SK-N-SH (cell line): ENCODE measurements around the gene POLL. TPM values are rescaled to one million over a fixed set of nuclear protein-coding genes. Genes with fewer than 3 reads are reported as not detected.

Experiments used
- CTCF ChIA-PET: fragments of 300-600, 350-600 bp; formaldehyde crosslinking; extraction: SDS; loops from one replicate; lab custom pipeline; 2021; lab: Yijun Ruan, JAX
- POLR2A ChIA-PET: fragments of 350-600 bp; sonication (Branson Sonifier 250); formaldehyde crosslinking; extraction: SDS; loops from one replicate; lab custom pipeline; 2020; ENCODE audit warnings: antibody characterized with exemption, inconsistent platforms; lab: Yijun Ruan, JAX
- DNase-seq: peaks from one replicate; pipeline ENCODE4 v3.0.0; 2012
- H2AFZ ChIP-seq: fragments of 200-600 bp; sonication (generic); 2 replicates; pipeline ENCODE4 v1.8.1; 2016; ENCODE audit warnings: antibody characterized with exemption, mild to moderate bottlenecking, low read depth
- H3F3A ChIP-seq: fragments of 200-600 bp; sonication (generic); replicated peaks from 2 replicates; pipeline ENCODE3; 2016; ENCODE audit warnings: antibody characterized with exemption, mild to moderate bottlenecking; ENCODE audit not compliant: insufficient read depth
- H3K27ac ChIP-seq, 2 experiments: fragments of 200-500 bp in 1 of 2; fragments of 200-600 bp in 1 of 2; sonication (Bioruptor generic) in 1 of 2; sonication (generic), shearing (Covaris generic) in 1 of 2; 2 replicates each; pipeline versions ENCODE4 v1.5.1 to v1.6.1; 2014 to 2016; ENCODE audit warnings: low read depth in 2 of 2, inconsistent platforms in 1 of 2, low read length in 1 of 2, mild to moderate bottlenecking in 1 of 2, mixed read lengths in 1 of 2
- H3K27me3 ChIP-seq: fragments of 200-600 bp; sonication (generic), shearing (Covaris generic); 2 replicates; pipeline ENCODE4 v1.6.1; 2016; ENCODE audit warnings: mixed run types; ENCODE audit not compliant: insufficient read depth
- H3K36me3 ChIP-seq, 2 experiments: fragments of 200-500 bp in 1 of 2; fragments of 200-600 bp in 1 of 2; sonication (Bioruptor generic) in 1 of 2; sonication (generic) in 1 of 2; replicated peaks in 1 of 2; 2 replicates each; pipeline versions ENCODE3 to v1.5.1; 2014 to 2016; ENCODE audit warnings: low read length in 1 of 2, mild to moderate bottlenecking in 1 of 2; ENCODE audit not compliant: insufficient read depth in 2 of 2, control insufficient read depth in 1 of 2
- H3K4me1 ChIP-seq, 2 experiments: fragments of 200-500 bp in 1 of 2; fragments of 200-600 bp in 1 of 2; sonication (Bioruptor generic) in 1 of 2; sonication (generic), shearing (Covaris generic) in 1 of 2; 2 replicates each; pipeline versions ENCODE4 v1.5.1 to v1.6.1; 2014 to 2016; ENCODE audit warnings: low read depth in 1 of 2, low read length in 1 of 2, mixed run types in 1 of 2; ENCODE audit not compliant: insufficient read depth in 2 of 2, control insufficient read depth in 1 of 2
- H3K4me2 ChIP-seq: fragments of 200-600 bp; sonication (generic), shearing (Covaris generic); 2 replicates; pipeline ENCODE4 v1.6.1; 2017; ENCODE audit warnings: mixed run types
- H3K4me3 ChIP-seq, 2 experiments: fragments of 200-500 bp in 1 of 2; fragments of 200-600 bp in 1 of 2; sonication (Bioruptor generic) in 1 of 2; sonication (generic), shearing (Covaris generic) in 1 of 2; 2 replicates each; pipeline versions ENCODE4 v1.5.1 to v1.8.1; 2014 to 2016; ENCODE audit warnings: low read depth in 2 of 2, inconsistent platforms in 1 of 2, low read length in 1 of 2, mild to moderate bottlenecking in 1 of 2, mixed read lengths in 1 of 2, moderate library complexity in 1 of 2
- H3K79me2 ChIP-seq: fragments of 200-600 bp; sonication (generic); 2 replicates; pipeline ENCODE4 v1.8.1; 2017; ENCODE audit warnings: mild to moderate bottlenecking; ENCODE audit not compliant: insufficient read depth
- H3K9ac ChIP-seq: fragments of 200-600 bp; sonication (generic); 2 replicates; pipeline ENCODE4 v1.6.1; 2017; ENCODE audit warnings: mixed run types
- H3K9me2 ChIP-seq: fragments of 200-600 bp; sonication (generic); 2 replicates; pipeline ENCODE4 v1.6.1; 2017; ENCODE audit warnings: mixed run types
- H3K9me3 ChIP-seq: fragments of 200-600 bp; sonication (generic); 2 replicates; pipeline ENCODE4 v1.6.1; 2017; ENCODE audit warnings: mixed run types, mild to moderate bottlenecking, moderate library complexity
- H4K20me1 ChIP-seq: fragments of 200-600 bp; sonication (generic); 2 replicates; pipeline ENCODE4 v1.6.1; 2017; ENCODE audit warnings: mild to moderate bottlenecking, mixed run types; ENCODE audit not compliant: insufficient read depth
- CHD2 ChIP-seq: fragments of 150-350 bp; IDR thresholded peaks from 2 replicates; pipeline ENCODE4 v1.6.1; 2018; ENCODE audit warnings: low read length; ENCODE audit not compliant: partially characterized antibody
- EP300 ChIP-seq, 2 experiments: IDR thresholded peaks; 2 replicates each; pipeline versions ENCODE4 v1.4.0 to v1.6.1; 2012; ENCODE audit warnings: borderline replicate concordance in 1 of 2, low read depth in 1 of 2, low read length in 1 of 2
- FOSL2 ChIP-seq: IDR thresholded peaks from 2 replicates; pipeline ENCODE4 v1.4.0; 2012; ENCODE audit warnings: low read depth, mild to moderate bottlenecking, moderate library complexity, borderline replicate concordance
- FOXM1 ChIP-seq: IDR thresholded peaks from 2 replicates; pipeline ENCODE4 v1.4.0; 2012; ENCODE audit warnings: low read depth, mild to moderate bottlenecking
- GATA2 ChIP-seq: sonication (generic); formaldehyde crosslinking; IDR thresholded peaks from 2 replicates; pipeline ENCODE4 v1.5.0; 2020; ENCODE audit warnings: mild to moderate bottlenecking, missing genetic modification reagents
- JUND ChIP-seq: IDR thresholded peaks from 2 replicates; pipeline ENCODE4 v1.4.0; 2012
- MXI1 ChIP-seq: IDR thresholded peaks from 2 replicates; pipeline ENCODE4 v1.6.1; 2012; ENCODE audit warnings: mild to moderate bottlenecking, low read depth, low read length, improper control_type of control experiment
- NFIC ChIP-seq: IDR thresholded peaks from 2 replicates; pipeline ENCODE4 v1.4.0; 2012; ENCODE audit warnings: borderline replicate concordance
- NRF1 ChIP-seq: IDR thresholded peaks from 2 replicates; pipeline ENCODE4 v1.6.1; 2012; ENCODE audit warnings: low read depth, mild to moderate bottlenecking, low read length
- RAD21 ChIP-seq: IDR thresholded peaks from 2 replicates; pipeline ENCODE4 v1.6.1; 2012; ENCODE audit warnings: mild to moderate bottlenecking, low read length
- RCOR1 ChIP-seq: fragments of 150-350 bp; IDR thresholded peaks from 2 replicates; pipeline ENCODE4 v1.6.1; 2017; ENCODE audit warnings: antibody characterized with exemption, low read length
- RXRA ChIP-seq: IDR thresholded peaks from 2 replicates; pipeline ENCODE4 v1.4.0; 2012; ENCODE audit warnings: low read depth, mild to moderate bottlenecking, borderline replicate concordance
- TEAD4 ChIP-seq: IDR thresholded peaks from 2 replicates; pipeline ENCODE4 v1.4.0; 2012; ENCODE audit warnings: mild to moderate bottlenecking, borderline replicate concordance; ENCODE audit not compliant: insufficient read depth
- YY1 ChIP-seq: IDR thresholded peaks from 2 replicates; pipeline ENCODE4 v1.4.0; 2012; ENCODE audit warnings: low read depth, mild to moderate bottlenecking
- WGBS: methylation state at CpG from one replicate; pipeline ENCODE4 v1.1.6; 2017; ENCODE audit warnings: low lambda C conversion rate; 5-methylcytosine and 5-hydroxymethylcytosine counted together
- polyA plus RNA-seq, 3 experiments: library from polyadenylated mRNA; depleted of rRNA; stranded (reverse); fragments of >200 nt; gene quantifications; 2 replicates each; pipeline ENCODE4 v1.2.3, GENCODE V29; 2012
- TF ChIP-seq, protein P1 (sequence below): fragments of 150-350 bp; IDR thresholded peaks from 2 replicates; pipeline ENCODE4 v1.6.1; 2016; ENCODE audit warnings: mild to moderate bottlenecking, low read depth, low read length
- TF ChIP-seq, protein P2 (sequence below): IDR thresholded peaks from 2 replicates; pipeline ENCODE4 v1.4.0; 2012; ENCODE audit warnings: low read depth, borderline replicate concordance
- TF ChIP-seq, protein P3 (sequence below): fragments of 200-600 bp; sonication (generic); IDR thresholded peaks from 2 replicates; pipeline ENCODE4 v1.6.1; 2017; ENCODE audit warnings: antibody characterized with exemption, mild to moderate bottlenecking, moderate library complexity
- TF ChIP-seq, protein P4 (sequence below): IDR thresholded peaks from 2 replicates; pipeline ENCODE4; 2012

The POLL gene
- polyA plus RNA-seq, 1 of the 3 experiments (the other 2 are of a cell fraction): 22.0 TPM

DNA sequence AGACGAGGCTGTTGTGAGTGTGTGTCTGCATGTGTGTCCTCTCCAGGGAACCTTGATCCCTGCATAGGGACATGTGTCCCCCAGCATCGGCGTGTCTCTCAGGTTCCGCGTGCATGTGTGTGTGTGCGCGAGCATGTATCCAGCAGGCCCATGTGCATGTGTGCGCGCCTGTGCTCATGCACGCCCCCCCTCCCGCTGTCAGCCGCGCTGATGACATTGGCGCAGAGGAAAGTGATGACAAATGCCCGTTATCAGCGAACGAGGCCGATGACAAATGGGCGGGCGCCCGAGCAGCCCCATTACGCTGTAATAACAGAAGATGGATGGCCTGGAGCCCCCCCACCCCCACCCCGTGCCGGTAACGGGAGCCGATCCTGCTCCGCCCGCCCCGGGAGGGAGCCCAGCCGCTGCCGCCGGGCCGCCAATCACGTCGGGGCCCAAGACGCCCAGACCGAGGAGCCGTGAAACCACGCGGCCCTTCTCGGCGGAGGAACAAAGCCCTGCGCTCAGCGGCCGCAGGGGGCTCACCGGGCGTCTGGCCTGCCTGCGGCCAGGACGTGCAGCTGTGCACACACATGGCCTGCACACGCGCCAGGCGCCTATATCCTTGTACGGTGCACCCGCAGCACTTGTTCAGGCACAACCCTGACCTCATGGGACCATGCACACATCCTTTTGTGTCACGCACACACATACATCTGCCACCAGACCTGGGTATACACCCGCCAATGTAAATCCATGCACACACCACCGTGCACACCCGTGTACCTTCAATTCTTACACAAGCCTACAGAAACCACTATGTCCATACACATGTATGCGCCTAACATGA, 21.5 kb downstream of the POLL start:
- Histone ChIP-seq H3K9ac (no peak overlapping the region), H3K4me1 (peaks cover 0 to 32% of the 10 kb centered on the region in 2 experiments; a peak in 1 of 4 replicates), H3K27me3 (no peaks in the 10 kb centered on the region; the same call in 1 of the 2 replicates), H3K27ac (no peak overlapping the region), H4K20me1 (no peaks in the 10 kb centered on the region), H3K4me2 (peak overlapping the region; percentile 45; the same call in 1 of the 2 replicates), H3K9me3 (no peaks in the 10 kb centered on the region), H3F3A (no peaks in the 10 kb centered on the region), H3K79me2 (no peaks in the 10 kb centered on the region), H3K36me3 (no peaks in the 10 kb centered on the region), H3K4me3 (peak overlapping the region in 1 of 2 experiments; percentile 2; a peak in 2 of 4 replicates), H2AFZ (0 out of 2 replicates have a peak overlapping the region, but pooled peaks have one; percentile 61), H3K9me2 (no peaks in the 10 kb centered on the region)
- TF ChIP-seq EP300 (IDR thresholded peaks at IDR 0.05; ENCODE audit: borderline replicate concordance in 1 of 2, low read depth in 1 of 2, low read length in 1 of 2): no peak
- peak; percentile 17; the same call in 1 of the 2 replicates for TF ChIP-seq RCOR1
- TF ChIP-seq GATA2 (CRISPR knock-in tag): peak; percentile 52; the same call in 1 of the 2 replicates
- TF ChIP-seq, protein P1, sequence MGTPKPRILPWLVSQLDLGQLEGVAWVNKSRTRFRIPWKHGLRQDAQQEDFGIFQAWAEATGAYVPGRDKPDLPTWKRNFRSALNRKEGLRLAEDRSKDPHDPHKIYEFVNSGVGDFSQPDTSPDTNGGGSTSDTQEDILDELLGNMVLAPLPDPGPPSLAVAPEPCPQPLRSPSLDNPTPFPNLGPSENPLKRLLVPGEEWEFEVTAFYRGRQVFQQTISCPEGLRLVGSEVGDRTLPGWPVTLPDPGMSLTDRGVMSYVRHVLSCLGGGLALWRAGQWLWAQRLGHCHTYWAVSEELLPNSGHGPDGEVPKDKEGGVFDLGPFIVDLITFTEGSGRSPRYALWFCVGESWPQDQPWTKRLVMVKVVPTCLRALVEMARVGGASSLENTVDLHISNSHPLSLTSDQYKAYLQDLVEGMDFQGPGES: no peak
- TF ChIP-seq MXI1: peak; percentile 72
- no peak for TF ChIP-seq YY1
- TF ChIP-seq, protein P2, sequence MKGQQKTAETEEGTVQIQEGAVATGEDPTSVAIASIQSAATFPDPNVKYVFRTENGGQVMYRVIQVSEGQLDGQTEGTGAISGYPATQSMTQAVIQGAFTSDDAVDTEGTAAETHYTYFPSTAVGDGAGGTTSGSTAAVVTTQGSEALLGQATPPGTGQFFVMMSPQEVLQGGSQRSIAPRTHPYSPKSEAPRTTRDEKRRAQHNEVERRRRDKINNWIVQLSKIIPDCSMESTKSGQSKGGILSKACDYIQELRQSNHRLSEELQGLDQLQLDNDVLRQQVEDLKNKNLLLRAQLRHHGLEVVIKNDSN: no peak
- no peak for TF ChIP-seq RAD21
- TF ChIP-seq RXRA: no peak
- TF ChIP-seq TEAD4: no peak
- TF ChIP-seq, protein P3, sequence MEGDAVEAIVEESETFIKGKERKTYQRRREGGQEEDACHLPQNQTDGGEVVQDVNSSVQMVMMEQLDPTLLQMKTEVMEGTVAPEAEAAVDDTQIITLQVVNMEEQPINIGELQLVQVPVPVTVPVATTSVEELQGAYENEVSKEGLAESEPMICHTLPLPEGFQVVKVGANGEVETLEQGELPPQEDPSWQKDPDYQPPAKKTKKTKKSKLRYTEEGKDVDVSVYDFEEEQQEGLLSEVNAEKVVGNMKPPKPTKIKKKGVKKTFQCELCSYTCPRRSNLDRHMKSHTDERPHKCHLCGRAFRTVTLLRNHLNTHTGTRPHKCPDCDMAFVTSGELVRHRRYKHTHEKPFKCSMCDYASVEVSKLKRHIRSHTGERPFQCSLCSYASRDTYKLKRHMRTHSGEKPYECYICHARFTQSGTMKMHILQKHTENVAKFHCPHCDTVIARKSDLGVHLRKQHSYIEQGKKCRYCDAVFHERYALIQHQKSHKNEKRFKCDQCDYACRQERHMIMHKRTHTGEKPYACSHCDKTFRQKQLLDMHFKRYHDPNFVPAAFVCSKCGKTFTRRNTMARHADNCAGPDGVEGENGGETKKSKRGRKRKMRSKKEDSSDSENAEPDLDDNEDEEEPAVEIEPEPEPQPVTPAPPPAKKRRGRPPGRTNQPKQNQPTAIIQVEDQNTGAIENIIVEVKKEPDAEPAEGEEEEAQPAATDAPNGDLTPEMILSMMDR: no peak
- TF ChIP-seq NFIC: no peak
- TF ChIP-seq, protein P4, sequence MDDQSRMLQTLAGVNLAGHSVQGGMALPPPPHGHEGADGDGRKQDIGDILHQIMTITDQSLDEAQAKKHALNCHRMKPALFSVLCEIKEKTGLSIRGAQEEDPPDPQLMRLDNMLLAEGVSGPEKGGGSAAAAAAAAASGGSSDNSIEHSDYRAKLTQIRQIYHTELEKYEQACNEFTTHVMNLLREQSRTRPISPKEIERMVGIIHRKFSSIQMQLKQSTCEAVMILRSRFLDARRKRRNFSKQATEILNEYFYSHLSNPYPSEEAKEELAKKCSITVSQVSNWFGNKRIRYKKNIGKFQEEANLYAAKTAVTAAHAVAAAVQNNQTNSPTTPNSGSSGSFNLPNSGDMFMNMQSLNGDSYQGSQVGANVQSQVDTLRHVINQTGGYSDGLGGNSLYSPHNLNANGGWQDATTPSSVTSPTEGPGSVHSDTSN: 0 out of 2 replicates have a peak, but pooled peaks have one; percentile 20
- TF ChIP-seq CHD2: no peak
- no peak for TF ChIP-seq NRF1
- no peak for TF ChIP-seq FOSL2
- TF ChIP-seq JUND: no peak
- no peak for TF ChIP-seq FOXM1
- ChIA-PET POLR2A (no interaction called here), CTCF (interaction anchor here (1.0 to 9.1 kb wide), 5 partner anchors 10 to 349 kb away, joined by 3 to 164 read pairs (median 4); no protein-coding TSS in a partner anchor)
- WGBS: 62% methylated on average over 20 of the region's 59 CpGs
- peak; percentile 84 for DNase-seq
